ENCODE data around the gene OR2V2. TPM values are rescaled to one million over a fixed set of nuclear protein-coding genes. Genes with fewer than 3 reads are reported as not detected.

Gene OR2V2
- total and polyA plus RNA-seq, 2 donors (not counting 3 experiments of a cell fraction or from before 2014, with no cell fraction given), result not detected

DNA sequence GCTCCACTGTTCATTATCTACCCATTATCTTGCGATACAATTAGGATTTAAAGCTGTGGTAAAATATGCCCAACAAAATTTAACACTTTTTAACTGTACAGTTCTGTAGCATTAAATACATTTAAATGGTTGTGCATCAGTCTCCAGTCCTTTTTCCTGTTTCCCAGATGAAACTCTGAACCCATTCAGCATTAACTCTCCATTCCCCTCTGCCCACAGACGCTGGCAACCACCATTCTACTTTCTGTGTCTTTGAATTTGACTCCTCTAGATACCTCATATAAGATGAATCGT lies 60.5 kb downstream of the OR2V2 start:
- FAIRE-seq, result no peak

More for the DNA sequence above, 60.5 kb downstream of the OR2V2 start:
- POLR2A ChIA-PET, result interaction anchor here (0.7 to 1.7 kb wide), 5 partner anchors 14 to 36 kb away, joined by 4 to 11 read pairs (median 6); partner anchors contain the start of gene RACK1
- Histone ChIP-seq H4K20me1 (replicated peaks; ENCODE audit: control insufficient read depth, extremely low read depth, insufficient read depth, low read length) (no peaks in the 10 kb centered on the region), H3K4me2 (ENCODE audit: insufficient read depth, low read length) (no peak overlapping the region), H3K27me3 (ENCODE audit: control insufficient read depth in 2 of 2, insufficient read depth in 2 of 2, low read length in 2 of 2) (peaks cover 0 to 2% of the 10 kb centered on the region in 2 experiments), H3K9ac (replicated peaks; ENCODE audit: extremely low read depth, insufficient read depth, low read length) (no peak overlapping the region), H3K4me1 (ENCODE audit: control insufficient read depth, extremely low read depth, insufficient read depth, low read length) (peaks cover 12% of the 10 kb centered on the region), H3K9me1 (replicated peaks; ENCODE audit: control insufficient read depth, extremely low read depth, insufficient read depth, low read length) (no peaks in the 10 kb centered on the region), H3K9me3 (replicated peaks; ENCODE audit: control insufficient read depth, insufficient read depth, low read length) (no peaks in the 10 kb centered on the region), H3K27ac (ENCODE audit: insufficient read depth, low read depth, low read length) (no peak overlapping the region), H3K79me2 (ENCODE audit: control insufficient read depth, insufficient read depth, low read length) (no peaks in the 10 kb centered on the region), H3K36me3 (ENCODE audit: control insufficient read depth in 2 of 2, extremely low read depth in 1 of 2, insufficient read depth in 2 of 2, low read length in 2 of 2) (no peaks in the 10 kb centered on the region), H3K4me3 (replicated peaks in 1 of 3; ENCODE audit: insufficient read depth in 1 of 3, low read depth in 1 of 3, low read length in 3 of 3) (no peak overlapping the region), H2AFZ (ENCODE audit: low read depth, low read length) (no peak overlapping the region)
- dilution Hi-C loops (cut with MboI; ENCODE audit: extremely low pct_ligation_motif_present, low sequenced_read_pairs) (no loop called here), intact Hi-C loops (cut with micrococcal nuclease) (loop anchor here (1.0 to 10.0 kb wide), 4 partner anchors 10 to 1653 kb away; partner anchors contain the start of genes RACK1 and RUFY1)
- DNase-seq (ENCODE audit: low read depth, low spot score), result no peak
- no peak for TF ChIP-seq GATA2 (IDR thresholded peaks at IDR 0.05; ENCODE audit: insufficient read depth, insufficient read length, low read depth, low read length)
- TF ChIP-seq FOS (IDR thresholded peaks at IDR 0.05; ENCODE audit: borderline replicate concordance, insufficient read depth, low read length), result no peak
- no peak for TF ChIP-seq EZH2 (IDR thresholded peaks at IDR 0.05; ENCODE audit: borderline replicate concordance, low read depth, low read length, severe bottlenecking)
- no peak for TF ChIP-seq MYC (IDR thresholded peaks at IDR 0.05; ENCODE audit: low read depth, low read length)
- TF ChIP-seq POLR2A (IDR thresholded peaks at IDR 0.05; ENCODE audit: low read depth, low read length), result no peak
- TF ChIP-seq MAX (IDR thresholded peaks at IDR 0.05; ENCODE audit: insufficient read depth, insufficient read length), result no peak
- TF ChIP-seq POLR2AphosphoS5 (IDR thresholded peaks at IDR 0.05; ENCODE audit: insufficient read depth, low read depth, low read length), result no peak
- TF ChIP-seq JUN (IDR thresholded peaks at IDR 0.05; ENCODE audit: borderline replicate concordance, insufficient read depth, insufficient read length, low read depth), result no peak
- TF ChIP-seq, protein P1, sequence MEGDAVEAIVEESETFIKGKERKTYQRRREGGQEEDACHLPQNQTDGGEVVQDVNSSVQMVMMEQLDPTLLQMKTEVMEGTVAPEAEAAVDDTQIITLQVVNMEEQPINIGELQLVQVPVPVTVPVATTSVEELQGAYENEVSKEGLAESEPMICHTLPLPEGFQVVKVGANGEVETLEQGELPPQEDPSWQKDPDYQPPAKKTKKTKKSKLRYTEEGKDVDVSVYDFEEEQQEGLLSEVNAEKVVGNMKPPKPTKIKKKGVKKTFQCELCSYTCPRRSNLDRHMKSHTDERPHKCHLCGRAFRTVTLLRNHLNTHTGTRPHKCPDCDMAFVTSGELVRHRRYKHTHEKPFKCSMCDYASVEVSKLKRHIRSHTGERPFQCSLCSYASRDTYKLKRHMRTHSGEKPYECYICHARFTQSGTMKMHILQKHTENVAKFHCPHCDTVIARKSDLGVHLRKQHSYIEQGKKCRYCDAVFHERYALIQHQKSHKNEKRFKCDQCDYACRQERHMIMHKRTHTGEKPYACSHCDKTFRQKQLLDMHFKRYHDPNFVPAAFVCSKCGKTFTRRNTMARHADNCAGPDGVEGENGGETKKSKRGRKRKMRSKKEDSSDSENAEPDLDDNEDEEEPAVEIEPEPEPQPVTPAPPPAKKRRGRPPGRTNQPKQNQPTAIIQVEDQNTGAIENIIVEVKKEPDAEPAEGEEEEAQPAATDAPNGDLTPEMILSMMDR (IDR thresholded peaks at IDR 0.05; ENCODE audit: extremely low read depth in 1 of 2, insufficient read depth in 1 of 2, low read depth in 1 of 2, low read length in 2 of 2), result no peak
- CTCF ChIA-PET, result interaction anchor here (1.0 to 8.0 kb wide), 5 partner anchors 9 to 65 kb away, joined by 3 to 95 read pairs (median 8); no protein-coding TSS in a partner anchor
- BruUV-seq (replicated peaks), result no TSS peak

Other genes with a start within 250 kb of the OR2V2 start
- gene BTNL8, start 248.4 kb upstream of the OR2V2 start, total RNA-seq, result not detected in 2 replicates
- not detected in 2 replicates for gene BTNL8, start 248.4 kb upstream of the OR2V2 start, polyA plus RNA-seq
- not detected in 2 replicates for gene BTNL3, start 158.7 kb upstream of the OR2V2 start, total RNA-seq
- not detected in 2 replicates for gene BTNL3, start 158.7 kb upstream of the OR2V2 start, polyA plus RNA-seq
- gene BTNL9, start 107.3 kb upstream of the OR2V2 start, total RNA-seq, result 0.13 TPM in 1 of 2 replicates, not detected in the other
- 0.33 TPM in 1 of 2 replicates, not detected in the other for gene BTNL9, start 107.3 kb upstream of the OR2V2 start, polyA plus RNA-seq
- gene OR2V1, start 16.4 kb upstream of the OR2V2 start, total RNA-seq, result not detected in 2 replicates
- gene OR2V1, start 16.4 kb upstream of the OR2V2 start, polyA plus RNA-seq, result not detected in 2 replicates
- gene TRIM7, start 57.6 kb downstream of the OR2V2 start, total RNA-seq, result 3.4 and 4.1 TPM in 2 replicates
- gene TRIM7, start 57.6 kb downstream of the OR2V2 start, polyA plus RNA-seq, result 2.2 and 2.7 TPM in 2 replicates
- 17.3 and 19.9 TPM in 2 replicates for gene TRIM41, start 75.7 kb downstream of the OR2V2 start, total RNA-seq
- gene TRIM41, start 75.7 kb downstream of the OR2V2 start, polyA plus RNA-seq, result 11.2 and 12.8 TPM in 2 replicates
- 1,910 and 2,029 TPM in 2 replicates for gene RACK1, start 96.3 kb downstream of the OR2V2 start, total RNA-seq
- gene RACK1, start 96.3 kb downstream of the OR2V2 start, polyA plus RNA-seq, result 5,629 and 5,870 TPM in 2 replicates
- 9.6 and 10.1 TPM in 2 replicates for gene TRIM52, start 113.6 kb downstream of the OR2V2 start, total RNA-seq
- 5.1 and 5.6 TPM in 2 replicates for gene TRIM52, start 113.6 kb downstream of the OR2V2 start, polyA plus RNA-seq
- gene OR4F3, start 219.7 kb downstream of the OR2V2 start, total RNA-seq, result not detected in 2 replicates
- not detected in 2 replicates for gene OR4F3, start 219.7 kb downstream of the OR2V2 start, polyA plus RNA-seq

All from endothelial cell of umbilical vein (primary cell).